Dedifferentiated amniotic fluid mesenchymal stem cell (primary cell): Measurements from ENCODE around the gene ARHGAP18.

Source experiments
- DNase-seq: peaks from one replicate; pipeline ENCODE4 v3.0.0-alpha.2; 2016; ENCODE audit errors: extremely low spot score

ARHGAP18 gene

GRCh38 chr6:129643968-129644367, 66.0 kb downstream of the ARHGAP18 start:
- DNase-seq = no peak

GRCh38 chr6:129643176-129643575, 66.8 kb downstream of the ARHGAP18 start:
- no peak for DNase-seq

- no peak for DNase-seq
Measured at GRCh38 chr6:129642322-129642721, 67.7 kb downstream of the ARHGAP18 start.

GRCh38 chr6:129641344-129641743, 68.6 kb downstream of the ARHGAP18 start:
- peak; percentile 59 for DNase-seq

GRCh38 chr6:129638686-129639085, 71.3 kb downstream of the ARHGAP18 start:
- no peak for DNase-seq

GRCh38 chr6:129638055-129638684, 71.8 kb downstream of the ARHGAP18 start:
- DNase-seq = no peak

- DNase-seq = no peak
Measured at GRCh38 chr6:129637340-129638054, 72.5 kb downstream of the ARHGAP18 start.

- no peak for DNase-seq
Measured at GRCh38 chr6:129635396-129636130, 74.4 kb downstream of the ARHGAP18 start.

GRCh38 chr6:129634411-129635230, 75.4 kb downstream of the ARHGAP18 start:
- no peak for DNase-seq

GRCh38 chr6:129633529-129633928, 76.4 kb downstream of the ARHGAP18 start:
- DNase-seq = no peak

GRCh38 chr6:129632172-129632613, 77.8 kb downstream of the ARHGAP18 start:
- DNase-seq = no peak

- no peak for DNase-seq
Measured at GRCh38 chr6:129631070-129631469, 78.9 kb downstream of the ARHGAP18 start.

- DNase-seq = no peak
Measured at GRCh38 chr6:129630596-129630995, 79.4 kb downstream of the ARHGAP18 start.

GRCh38 chr6:129628101-129628815, 81.7 kb downstream of the ARHGAP18 start:
- DNase-seq = no peak

- no peak for DNase-seq
Measured at GRCh38 chr6:129624488-129624887, 85.5 kb downstream of the ARHGAP18 start.

GRCh38 chr6:129623008-129623732, 86.8 kb downstream of the ARHGAP18 start:
- DNase-seq = no peak

- no peak for DNase-seq
Measured at GRCh38 chr6:129621252-129621651, 88.7 kb downstream of the ARHGAP18 start.

GRCh38 chr6:129620234-129620610, 89.8 kb downstream of the ARHGAP18 start:
- DNase-seq = no peak

- no peak for DNase-seq
Measured at GRCh38 chr6:129619579-129620233, 90.3 kb downstream of the ARHGAP18 start.

GRCh38 chr6:129617986-129618385, 92.0 kb downstream of the ARHGAP18 start:
- DNase-seq = no peak
